Esophagus muscularis mucosa (tissue), 3 donors: Measurements from ENCODE around the gene ASIC1.

Experiments
- POLR2A ChIP-seq: fragments of 450-650 bp; IDR thresholded peaks from one replicate; pipeline ENCODE4 v1.6.1; 2017; ENCODE audit warnings: antibody characterized with exemption, moderate library complexity, mild to moderate bottlenecking, low read depth
- TF ChIP-seq, protein P1 (sequence below), 3 experiments: fragments of 200-600 bp in 2 of 3; fragments of 450-650 bp in 1 of 3; sonication (generic) in 2 of 3; IDR thresholded peaks; one replicate each; pipeline ENCODE4 v1.5.1; 2017 to 2019; ENCODE audit warnings: antibody characterized with exemption in 3 of 3, mild to moderate bottlenecking in 2 of 3, moderate library complexity in 1 of 3

DNA sequence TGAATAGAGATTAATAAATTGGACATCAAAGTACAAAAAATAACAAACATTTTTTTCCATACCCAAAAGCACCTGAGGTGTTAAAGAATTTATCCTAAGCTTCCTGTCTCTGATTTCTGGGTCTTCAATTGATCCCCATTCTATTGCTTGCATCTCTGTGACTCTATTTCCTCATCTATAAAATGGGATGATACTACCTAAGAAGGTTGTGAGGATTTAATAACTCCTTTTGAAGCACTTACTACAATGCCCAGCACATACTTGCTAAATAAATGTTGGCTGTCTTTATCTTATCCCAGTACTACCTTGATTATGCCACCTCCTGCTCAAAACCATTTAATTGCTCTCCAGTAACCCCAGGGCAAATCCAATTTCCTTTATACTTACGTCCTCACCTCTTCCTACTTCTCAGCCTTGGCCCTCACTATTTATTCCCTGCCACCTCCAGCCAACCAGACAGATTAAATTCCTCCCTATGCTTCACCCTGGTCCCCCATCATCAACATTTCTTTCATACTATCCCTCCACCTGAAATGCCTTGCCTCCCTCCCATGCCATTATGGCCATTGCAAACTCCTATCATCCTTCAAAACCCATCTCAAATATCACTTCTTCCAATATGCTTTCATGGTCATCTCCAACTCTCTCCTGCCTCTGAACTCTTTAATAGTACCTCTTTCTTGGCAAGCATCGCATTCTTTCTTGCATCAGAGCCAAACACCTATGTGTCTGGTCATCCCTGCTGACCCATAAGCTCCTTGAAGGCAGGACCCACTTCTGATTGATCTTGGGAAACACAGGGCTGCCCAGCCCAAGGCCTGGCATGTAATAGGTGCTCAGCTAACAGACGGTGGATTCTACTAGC, 7.9 kb upstream of the ASIC1 start:
- no peak for TF ChIP-seq POLR2A
- TF ChIP-seq, protein P1, sequence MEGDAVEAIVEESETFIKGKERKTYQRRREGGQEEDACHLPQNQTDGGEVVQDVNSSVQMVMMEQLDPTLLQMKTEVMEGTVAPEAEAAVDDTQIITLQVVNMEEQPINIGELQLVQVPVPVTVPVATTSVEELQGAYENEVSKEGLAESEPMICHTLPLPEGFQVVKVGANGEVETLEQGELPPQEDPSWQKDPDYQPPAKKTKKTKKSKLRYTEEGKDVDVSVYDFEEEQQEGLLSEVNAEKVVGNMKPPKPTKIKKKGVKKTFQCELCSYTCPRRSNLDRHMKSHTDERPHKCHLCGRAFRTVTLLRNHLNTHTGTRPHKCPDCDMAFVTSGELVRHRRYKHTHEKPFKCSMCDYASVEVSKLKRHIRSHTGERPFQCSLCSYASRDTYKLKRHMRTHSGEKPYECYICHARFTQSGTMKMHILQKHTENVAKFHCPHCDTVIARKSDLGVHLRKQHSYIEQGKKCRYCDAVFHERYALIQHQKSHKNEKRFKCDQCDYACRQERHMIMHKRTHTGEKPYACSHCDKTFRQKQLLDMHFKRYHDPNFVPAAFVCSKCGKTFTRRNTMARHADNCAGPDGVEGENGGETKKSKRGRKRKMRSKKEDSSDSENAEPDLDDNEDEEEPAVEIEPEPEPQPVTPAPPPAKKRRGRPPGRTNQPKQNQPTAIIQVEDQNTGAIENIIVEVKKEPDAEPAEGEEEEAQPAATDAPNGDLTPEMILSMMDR (IDR thresholded peaks at IDR 0.05) = no peak
